ENCODE results near the gene TRAPPC14. TPM values are rescaled to one million over a fixed set of nuclear protein-coding genes. Genes with fewer than 3 reads are reported as not detected.
A peak's percentile ranks its signal among the peaks of the same experiment; 100 is the strongest.

TRAPPC14 gene
- total and polyA plus RNA-seq, 10 of the 15 experiments (the other 5 are each of a cell fraction or from before 2014, with no cell fraction given): 0.21 to 24.7 (median 7.5) TPM

- TF ChIP-seq SKIL (IDR thresholded peaks at IDR 0.05; ENCODE audit: low read depth, poor library complexity, severe bottlenecking): no peak
- no peak for TF ChIP-seq MYC (IDR thresholded peaks at IDR 0.05; ENCODE audit: insufficient read depth, insufficient read length, insufficient replicate concordance, low read length, severe bottlenecking)
- peak; percentile 30; the same call in 1 of the 2 replicates for TF ChIP-seq MTA2 (IDR thresholded peaks at IDR 0.05; ENCODE audit: low read depth)
- no peak for TF ChIP-seq IRF5 (IDR thresholded peaks at IDR 0.05; ENCODE audit: borderline replicate concordance)
- TF ChIP-seq, protein P1, sequence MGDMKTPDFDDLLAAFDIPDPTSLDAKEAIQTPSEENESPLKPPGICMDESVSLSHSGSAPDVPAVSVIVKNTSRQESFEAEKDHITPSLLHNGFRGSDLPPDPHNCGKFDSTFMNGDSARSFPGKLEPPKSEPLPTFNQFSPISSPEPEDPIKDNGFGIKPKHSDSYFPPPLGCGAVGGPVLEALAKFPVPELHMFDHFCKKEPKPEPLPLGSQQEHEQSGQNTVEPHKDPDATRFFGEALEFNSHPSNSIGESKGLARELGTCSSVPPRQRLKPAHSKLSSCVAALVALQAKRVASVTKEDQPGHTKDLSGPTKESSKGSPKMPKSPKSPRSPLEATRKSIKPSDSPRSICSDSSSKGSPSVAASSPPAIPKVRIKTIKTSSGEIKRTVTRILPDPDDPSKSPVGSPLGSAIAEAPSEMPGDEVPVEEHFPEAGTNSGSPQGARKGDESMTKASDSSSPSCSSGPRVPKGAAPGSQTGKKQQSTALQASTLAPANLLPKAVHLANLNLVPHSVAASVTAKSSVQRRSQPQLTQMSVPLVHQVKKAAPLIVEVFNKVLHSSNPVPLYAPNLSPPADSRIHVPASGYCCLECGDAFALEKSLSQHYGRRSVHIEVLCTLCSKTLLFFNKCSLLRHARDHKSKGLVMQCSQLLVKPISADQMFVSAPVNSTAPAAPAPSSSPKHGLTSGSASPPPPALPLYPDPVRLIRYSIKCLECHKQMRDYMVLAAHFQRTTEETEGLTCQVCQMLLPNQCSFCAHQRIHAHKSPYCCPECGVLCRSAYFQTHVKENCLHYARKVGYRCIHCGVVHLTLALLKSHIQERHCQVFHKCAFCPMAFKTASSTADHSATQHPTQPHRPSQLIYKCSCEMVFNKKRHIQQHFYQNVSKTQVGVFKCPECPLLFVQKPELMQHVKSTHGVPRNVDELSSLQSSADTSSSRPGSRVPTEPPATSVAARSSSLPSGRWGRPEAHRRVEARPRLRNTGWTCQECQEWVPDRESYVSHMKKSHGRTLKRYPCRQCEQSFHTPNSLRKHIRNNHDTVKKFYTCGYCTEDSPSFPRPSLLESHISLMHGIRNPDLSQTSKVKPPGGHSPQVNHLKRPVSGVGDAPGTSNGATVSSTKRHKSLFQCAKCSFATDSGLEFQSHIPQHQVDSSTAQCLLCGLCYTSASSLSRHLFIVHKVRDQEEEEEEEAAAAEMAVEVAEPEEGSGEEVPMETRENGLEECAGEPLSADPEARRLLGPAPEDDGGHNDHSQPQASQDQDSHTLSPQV (IDR thresholded peaks at IDR 0.05): no peak
- peak; percentile 60; the same call in 1 of the 2 replicates for TF ChIP-seq BACH1 (IDR thresholded peaks at IDR 0.05; ENCODE audit: borderline replicate concordance)
- peak; percentile 81 for TF ChIP-seq PML (IDR thresholded peaks at IDR 0.05; ENCODE audit: low read length)
- TF ChIP-seq STAT3 (IDR thresholded peaks at IDR 0.05; ENCODE audit: low read depth, low read length): no peak
- TF ChIP-seq SMAD5 (IDR thresholded peaks at IDR 0.05; ENCODE audit: low read depth): peak; percentile 31; the same call in 1 of the 2 replicates
- no peak for TF ChIP-seq NFYB (IDR thresholded peaks at IDR 0.05; ENCODE audit: insufficient read depth, low read depth, low read length)
- TF ChIP-seq FOS (IDR thresholded peaks at IDR 0.05; ENCODE audit: borderline replicate concordance, extremely low read depth, insufficient read length): no peak
- peak; percentile 74 for TF ChIP-seq IKZF1 (conservative IDR thresholded peaks at IDR 0.05)
- no peak for TF ChIP-seq EP300 (IDR thresholded peaks at IDR 0.05; ENCODE audit: borderline replicate concordance in 1 of 2, control insufficient read depth in 1 of 2, low read depth in 2 of 2, low read length in 2 of 2)
- peak; percentile 61 for TF ChIP-seq KLF5 (IDR thresholded peaks at IDR 0.05; ENCODE audit: partially characterized antibody)
- TF ChIP-seq SRF (IDR thresholded peaks at IDR 0.05; ENCODE audit: low read depth in 2 of 2, low read length in 2 of 2): 0 out of 4 replicates have a peak, but pooled peaks of 1 of the 2 experiments have one; percentile 19
- TF ChIP-seq BCL11A (IDR thresholded peaks at IDR 0.05; ENCODE audit: low read depth, low read length): no peak
- TF ChIP-seq ATF3 (IDR thresholded peaks at IDR 0.05; ENCODE audit: borderline replicate concordance, extremely low read depth, low read depth, low read length): no peak
- no peak for TF ChIP-seq SIN3A (IDR thresholded peaks at IDR 0.05; ENCODE audit: low read depth, low read length)
- no peak; the same call in 1 of the 2 replicates for TF ChIP-seq ZNF384 (IDR thresholded peaks at IDR 0.05; ENCODE audit: borderline replicate concordance, low read depth, low read length)
Measured at GRCh38 chr7:100158229-100159098, at the start of gene TRAPPC14 (continued).

All from GM12878 (cell line).